Stimulated activated CD4-positive, alpha-beta T cell treated with anti-CD3 and anti-CD28 coated beads, Interleukin-1b, Interleukin-23, amount 100 ng/mL, for 4 hours (primary cell): ENCODE results near the gene SND1.
"Not testable (repeated sequence)": the region's sequence is repeated elsewhere in the genome, so short reads cannot be mapped to it uniquely, and the experiment has no call there.

Experiments
- DNase-seq, 2 donors: peaks; one replicate each; pipeline ENCODE4 v3.0.0-alpha.2; 2020; ENCODE audit warnings: low read depth in 2 of 2

Gene SND1

GRCh38 chr7:128094686-128095085, 442.7 kb downstream of the SND1 start:
- no peak for DNase-seq

DNA sequence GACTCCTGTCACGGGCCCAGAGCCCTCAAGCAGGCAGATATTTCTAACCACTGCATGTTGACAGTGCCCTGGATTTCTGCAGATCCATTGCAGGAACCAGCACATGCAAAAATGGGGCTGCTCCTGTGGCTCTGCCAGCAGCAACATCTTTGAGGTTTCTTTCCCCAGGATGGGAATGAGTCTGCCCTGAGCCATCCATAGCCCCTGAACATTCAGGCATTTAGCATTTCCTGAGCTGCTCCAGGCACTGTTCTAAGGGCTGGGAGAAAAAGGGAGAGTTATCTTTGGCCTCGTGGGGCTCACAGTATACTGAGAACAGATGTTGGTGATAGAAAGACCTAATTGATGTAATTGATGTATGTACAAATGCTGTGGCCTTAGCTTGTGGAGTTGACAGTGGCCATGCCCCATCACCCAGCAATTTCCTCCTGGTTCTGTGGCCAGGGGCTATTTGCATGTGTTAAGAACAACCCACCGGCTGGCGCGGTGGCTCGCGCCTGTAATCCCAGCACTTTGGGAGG, 445.3 kb downstream of the SND1 start:
- DNase-seq = no peak

DNA sequence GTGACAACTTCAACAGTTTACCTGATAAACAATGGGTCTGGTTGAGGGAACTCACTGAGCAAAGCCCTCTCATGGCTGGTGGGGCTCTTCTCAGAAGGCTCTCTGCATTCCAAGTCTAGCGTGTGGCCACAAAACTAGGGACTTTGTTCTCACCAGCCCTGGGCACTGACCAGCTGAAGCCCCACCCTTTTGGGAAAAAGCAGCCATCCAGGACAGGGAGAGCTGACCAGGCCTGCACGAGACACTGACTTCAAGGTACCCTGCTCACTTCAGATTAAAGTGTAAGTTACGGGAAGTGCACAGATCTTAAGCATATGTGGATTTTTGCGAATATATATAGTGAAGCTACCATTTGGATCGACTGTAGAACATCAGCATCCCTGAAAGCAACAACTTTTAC, 446.6 kb downstream of the SND1 start:
- no peak for DNase-seq

DNA sequence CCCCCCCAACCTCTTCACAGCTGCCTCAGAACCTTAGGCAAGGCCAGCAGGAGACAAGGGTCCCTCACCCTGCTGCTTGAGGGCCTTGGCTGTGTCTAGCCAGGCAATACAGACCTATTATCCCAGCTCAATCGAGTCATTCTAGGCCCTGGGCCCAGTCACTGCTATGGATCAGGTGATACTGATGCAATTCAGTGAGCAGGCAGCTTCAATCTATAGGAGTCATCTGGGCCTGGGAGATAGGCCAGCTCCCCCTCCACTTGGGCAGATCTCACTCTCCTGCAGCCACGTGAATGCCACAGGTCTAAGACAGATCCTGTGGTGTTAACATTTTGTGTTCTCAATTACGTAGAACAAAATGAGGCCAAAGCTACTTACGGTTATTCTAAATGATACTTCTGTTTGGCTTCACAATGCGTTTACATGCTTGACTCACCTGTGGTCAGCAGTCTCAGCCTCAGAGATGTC, 447.2 kb downstream of the SND1 start:
- no peak for DNase-seq

- no peak for DNase-seq
These were observed 448.4 kb downstream of the SND1 start for GRCh38 chr7:128100225-128100948.

DNA sequence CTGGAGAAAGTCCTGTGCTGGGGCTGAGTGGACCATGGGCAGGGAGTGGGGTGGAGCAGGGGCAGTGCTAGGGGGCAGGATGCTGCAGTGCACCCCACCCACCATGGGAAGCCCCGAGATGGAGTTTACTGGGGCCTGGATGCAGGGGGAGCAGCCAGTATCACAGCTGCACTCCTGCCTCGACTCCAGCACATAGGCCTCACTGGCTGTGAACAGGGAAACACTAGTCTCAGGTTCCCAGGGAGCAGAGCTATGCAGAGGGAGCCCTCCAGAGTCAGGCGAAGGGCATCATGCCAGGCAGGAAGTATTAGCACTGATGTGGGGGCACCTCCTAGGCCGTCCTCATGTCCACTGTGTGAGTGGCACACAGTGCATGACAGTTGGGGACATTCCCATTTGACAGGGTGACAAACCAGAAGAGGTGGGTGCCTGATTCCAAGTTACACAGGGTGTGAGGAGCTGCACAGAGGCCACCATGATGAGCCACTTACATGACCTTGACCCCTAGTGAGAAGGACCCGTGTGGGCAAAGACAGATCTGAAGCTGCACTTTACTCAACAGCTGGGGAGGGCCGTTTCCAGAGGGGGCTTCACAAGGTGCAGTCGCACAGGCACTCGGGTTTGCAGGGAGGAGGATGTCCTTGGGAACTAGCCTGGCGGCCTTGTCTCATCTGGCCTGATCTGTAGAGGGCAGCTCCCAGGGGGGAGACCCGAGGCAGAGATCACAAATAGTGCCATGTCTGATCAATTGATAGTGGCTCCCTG, 449.1 kb downstream of the SND1 start:
- DNase-seq = no peak

GRCh38 chr7:128102490-128103291, 450.7 kb downstream of the SND1 start:
- no peak for DNase-seq

DNA sequence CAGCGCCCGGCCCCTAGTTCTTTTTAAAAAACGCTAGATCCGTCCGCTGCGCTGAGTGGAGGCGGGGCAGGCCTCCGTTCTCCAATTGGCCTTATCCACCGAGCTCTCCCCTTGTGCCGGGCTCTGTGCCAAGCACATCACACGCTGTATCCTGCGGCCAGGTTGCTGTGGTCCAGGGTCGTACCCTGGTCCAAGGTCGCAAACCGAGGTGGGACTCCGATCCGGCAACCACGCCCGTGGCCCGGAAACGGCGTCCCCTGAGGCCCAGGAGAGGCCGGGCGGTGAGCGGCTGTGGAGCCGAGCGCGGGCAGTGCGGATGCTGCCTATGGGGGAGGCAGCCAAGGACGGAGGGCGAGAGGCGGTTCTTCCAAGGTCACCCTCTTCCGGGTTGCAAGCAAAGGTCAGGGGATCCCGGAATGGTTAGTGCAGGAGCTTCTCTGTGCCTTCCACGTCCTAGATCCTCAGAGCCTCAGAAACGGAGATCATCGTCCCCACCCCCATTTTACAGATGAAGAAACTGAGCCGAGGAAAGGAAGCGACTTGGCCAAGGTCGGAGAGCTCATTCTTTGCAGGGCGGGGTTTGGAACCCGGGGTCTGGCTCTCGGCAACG, 451.6 kb downstream of the SND1 start:
- DNase-seq = no peak

GRCh38 chr7:128104108-128104742, 452.2 kb downstream of the SND1 start:
- no peak for DNase-seq

- DNase-seq = no peak
These were observed 453.4 kb downstream of the SND1 start for GRCh38 chr7:128105228-128106022.

- no peak for DNase-seq
These were observed 454.8 kb downstream of the SND1 start for GRCh38 chr7:128106821-128107220.

DNA sequence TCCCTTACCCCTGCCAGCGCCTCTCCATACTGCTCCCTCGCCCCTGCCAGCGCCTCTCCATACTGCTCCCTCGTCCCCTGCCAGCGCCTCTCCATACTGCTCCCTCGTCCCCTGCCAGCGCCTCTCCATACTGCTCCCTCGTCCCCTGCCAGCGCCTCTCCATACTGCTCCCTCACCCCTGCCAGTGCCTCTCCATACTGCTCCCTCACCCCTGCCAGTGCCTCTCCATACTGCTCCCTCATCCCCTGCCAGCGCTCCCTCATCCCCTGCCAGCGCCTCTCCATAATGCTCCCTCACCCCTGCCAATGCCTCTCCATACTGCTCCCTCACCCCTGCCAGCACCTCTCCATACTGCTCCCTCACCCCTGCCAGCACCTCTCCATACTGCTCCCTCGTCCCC, 455.5 kb downstream of the SND1 start:
- DNase-seq = not testable (repeated sequence)

DNA sequence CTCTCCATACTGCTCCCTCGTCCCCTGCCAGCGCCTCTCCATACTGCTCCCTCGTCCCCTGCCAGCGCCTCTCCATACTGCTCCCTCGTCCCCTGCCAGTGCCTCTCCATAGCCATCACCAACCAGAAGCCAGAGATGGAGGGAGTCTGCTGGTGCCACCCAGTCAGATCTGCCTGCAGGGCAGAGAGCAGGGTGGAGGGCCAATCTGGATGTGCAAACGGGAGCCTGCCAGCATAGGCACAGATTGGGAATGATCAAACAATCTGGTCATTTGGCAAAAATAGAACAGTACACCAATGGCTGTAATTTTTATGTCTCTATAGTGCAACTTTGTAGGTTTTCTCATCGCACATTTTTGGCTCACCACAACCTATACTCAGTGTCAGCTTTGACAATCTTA, 456.1 kb downstream of the SND1 start:
- DNase-seq = no peak

DNA sequence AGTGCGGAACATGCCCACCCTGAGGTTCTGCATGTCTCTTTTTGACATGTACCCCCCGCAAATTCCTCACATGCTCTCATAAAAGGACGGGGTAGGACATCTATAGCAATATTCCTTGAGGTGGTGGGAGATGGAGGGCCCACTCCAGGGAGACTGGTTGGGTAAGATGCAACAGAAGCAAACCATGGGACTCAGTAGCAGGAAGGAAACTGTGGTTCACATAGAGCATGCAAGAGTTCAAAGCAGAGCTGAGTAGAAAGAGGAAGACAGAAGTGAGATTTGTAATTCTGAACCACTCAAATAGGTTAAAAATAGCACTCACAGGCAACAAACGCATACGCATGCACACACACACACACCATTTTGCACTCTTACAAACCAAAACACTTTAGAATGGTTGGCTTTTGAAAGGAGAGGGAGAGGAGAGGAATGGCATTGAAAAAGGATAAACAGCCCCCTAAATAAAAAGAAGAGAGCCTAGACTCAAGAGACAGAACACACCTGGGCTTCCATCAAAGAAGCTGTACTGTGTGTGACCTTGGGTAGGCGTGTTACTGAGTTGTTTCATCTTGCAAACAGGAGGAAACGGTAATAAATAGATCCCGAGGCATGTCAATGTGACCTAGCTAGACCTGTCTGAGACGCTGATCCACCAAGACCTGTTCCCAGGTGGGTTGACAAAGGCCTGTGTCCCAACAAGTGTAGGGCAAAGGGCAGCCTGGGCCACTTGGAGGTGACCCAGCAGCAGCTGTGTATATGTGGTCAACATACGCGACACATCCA, 456.8 kb downstream of the SND1 start:
- no peak for DNase-seq

DNA sequence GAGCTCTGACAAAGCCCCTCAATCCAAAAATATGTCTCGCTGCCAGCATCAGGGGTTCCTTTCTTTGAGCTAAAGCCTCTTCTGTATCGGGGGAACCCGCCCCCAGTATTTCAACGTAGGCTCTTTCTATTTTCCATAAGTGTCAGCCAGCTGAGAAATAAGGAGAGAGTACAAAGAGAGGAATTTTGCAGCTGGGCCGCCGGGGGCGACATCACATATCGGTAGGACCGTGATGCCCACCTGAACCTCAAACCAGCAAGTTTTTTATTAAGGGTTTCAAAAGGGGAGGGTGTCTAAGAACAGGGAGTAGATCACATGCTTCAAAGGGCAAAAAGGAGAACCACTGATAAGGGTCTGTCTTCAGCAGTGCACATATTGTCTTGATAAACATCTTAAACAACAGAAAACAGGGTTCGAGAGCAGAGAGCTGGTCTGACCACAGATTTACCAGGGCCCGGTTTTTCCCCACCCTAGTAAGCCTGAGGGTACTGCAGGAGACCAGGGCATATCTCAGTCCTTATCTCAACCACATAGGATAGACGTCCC, 457.5 kb downstream of the SND1 start:
- not testable (repeated sequence) for DNase-seq

DNA sequence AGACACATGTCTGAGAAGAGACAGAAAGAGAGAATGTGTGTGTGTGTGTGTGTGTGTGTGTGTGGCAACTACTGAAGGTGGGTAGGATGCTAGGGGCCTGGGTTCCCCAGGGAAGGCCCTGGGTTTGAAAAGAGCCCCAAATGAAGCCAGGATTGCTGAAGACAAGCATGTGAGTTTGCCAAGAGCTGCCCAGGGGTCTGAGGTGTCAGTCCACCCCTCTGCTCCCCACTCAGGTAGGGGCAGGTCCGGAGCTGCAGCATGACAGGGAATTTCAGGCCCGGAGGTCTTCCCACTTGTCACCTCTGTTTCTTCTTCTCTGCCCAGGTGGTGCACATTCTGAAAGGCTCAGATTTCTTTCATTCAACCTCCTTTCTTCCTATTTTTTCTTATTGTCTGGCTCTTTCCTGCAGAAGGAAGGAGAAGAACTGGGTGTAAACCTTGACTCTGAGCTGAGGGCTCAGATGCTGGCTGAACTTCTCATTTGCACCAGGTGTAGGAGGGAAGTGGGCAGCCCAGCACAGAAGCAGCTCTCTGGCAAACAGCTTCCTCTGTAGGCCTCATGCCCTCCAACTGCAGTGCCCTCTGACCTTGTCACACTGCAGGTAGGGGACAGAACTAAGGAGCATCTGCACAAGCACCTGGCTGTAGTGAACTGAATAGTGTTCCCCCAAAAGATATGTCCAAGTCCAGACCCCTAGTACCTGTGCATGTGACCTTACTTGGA, 458.8 kb downstream of the SND1 start:
- no peak for DNase-seq

GRCh38 chr7:128112018-128112780, 460.2 kb downstream of the SND1 start:
- DNase-seq = no peak

GRCh38 chr7:128112781-128113221, 460.8 kb downstream of the SND1 start:
- no peak for DNase-seq
